Keratinocyte (primary cell): ENCODE results near the gene USP49.

Experiments
- EZH2 ChIP-seq: IDR thresholded peaks from one replicate; pipeline ENCODE4 v1.6.1; 2012; ENCODE audit warnings: inconsistent platforms, mild to moderate bottlenecking, low read length, moderate library complexity
- TF ChIP-seq, protein P1 (sequence below), 3 experiments: IDR thresholded peaks in 1 of 3; conservative IDR thresholded peaks in 1 of 3; optimal IDR thresholded peaks in 1 of 3; 2 replicates in 2 of 3; 3 replicates in 1 of 3; pipeline versions ENCODE3 to v1.5.1; 2011; ENCODE audit warnings: low read length in 3 of 3, mild to moderate bottlenecking in 3 of 3, moderate library complexity in 2 of 3, control low read depth in 1 of 3, inconsistent platforms in 1 of 3; ENCODE audit not compliant: insufficient read depth in 2 of 3; ENCODE audit errors: extremely low read depth in 1 of 3

DNA sequence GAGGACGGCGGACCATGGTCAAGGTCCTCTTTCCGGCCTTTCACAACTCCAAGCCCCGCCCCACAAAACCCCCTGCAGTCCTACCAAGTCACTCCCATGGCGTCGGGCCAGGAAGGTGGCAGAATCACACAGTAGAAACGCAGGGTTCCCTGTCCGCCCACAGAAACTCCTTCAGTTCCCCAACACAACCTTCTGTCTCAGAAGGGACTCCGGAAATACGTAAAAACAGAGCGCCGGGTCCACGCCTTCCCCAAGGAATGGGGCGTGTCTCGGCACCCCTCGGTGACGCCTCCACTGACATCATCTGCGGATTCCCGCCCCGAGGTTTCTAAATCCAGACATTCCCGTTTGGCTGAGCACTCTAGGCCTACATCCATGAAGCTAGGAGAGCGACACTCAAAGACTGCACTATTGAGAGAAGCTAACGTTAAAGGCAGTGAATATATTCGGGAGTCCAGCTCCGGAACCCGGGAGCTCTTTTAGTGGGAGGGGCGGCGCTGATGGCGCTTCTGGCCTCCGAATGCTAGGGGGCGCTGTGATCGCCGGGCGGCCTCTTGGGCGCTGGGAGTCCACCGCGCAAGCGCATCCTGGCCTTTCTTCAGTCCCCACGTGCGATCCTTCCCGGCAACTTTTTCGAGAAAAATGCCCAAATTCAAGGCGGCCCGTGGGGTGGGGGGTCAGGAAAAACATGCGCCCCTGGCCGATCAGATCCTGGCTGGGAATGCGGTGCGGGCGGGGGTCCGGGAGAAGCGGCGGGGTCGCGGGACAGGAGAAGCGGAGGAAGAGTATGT is 25.9 kb upstream of the USP49 start, which contains the start of the genes BYSL and MED20:
- TF ChIP-seq, protein P1, sequence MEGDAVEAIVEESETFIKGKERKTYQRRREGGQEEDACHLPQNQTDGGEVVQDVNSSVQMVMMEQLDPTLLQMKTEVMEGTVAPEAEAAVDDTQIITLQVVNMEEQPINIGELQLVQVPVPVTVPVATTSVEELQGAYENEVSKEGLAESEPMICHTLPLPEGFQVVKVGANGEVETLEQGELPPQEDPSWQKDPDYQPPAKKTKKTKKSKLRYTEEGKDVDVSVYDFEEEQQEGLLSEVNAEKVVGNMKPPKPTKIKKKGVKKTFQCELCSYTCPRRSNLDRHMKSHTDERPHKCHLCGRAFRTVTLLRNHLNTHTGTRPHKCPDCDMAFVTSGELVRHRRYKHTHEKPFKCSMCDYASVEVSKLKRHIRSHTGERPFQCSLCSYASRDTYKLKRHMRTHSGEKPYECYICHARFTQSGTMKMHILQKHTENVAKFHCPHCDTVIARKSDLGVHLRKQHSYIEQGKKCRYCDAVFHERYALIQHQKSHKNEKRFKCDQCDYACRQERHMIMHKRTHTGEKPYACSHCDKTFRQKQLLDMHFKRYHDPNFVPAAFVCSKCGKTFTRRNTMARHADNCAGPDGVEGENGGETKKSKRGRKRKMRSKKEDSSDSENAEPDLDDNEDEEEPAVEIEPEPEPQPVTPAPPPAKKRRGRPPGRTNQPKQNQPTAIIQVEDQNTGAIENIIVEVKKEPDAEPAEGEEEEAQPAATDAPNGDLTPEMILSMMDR (optimal IDR thresholded peaks at IDR 0.05 in 1 of 3, IDR thresholded peaks at IDR 0.05 in 1 of 3, conservative IDR thresholded peaks at IDR 0.05 in 1 of 3; ENCODE audit: extremely low read depth in 1 of 3, insufficient read depth in 2 of 3, low read length in 3 of 3) = peak; percentile 85 to 99 (median 94)
- no peak for TF ChIP-seq EZH2
